ENCODE results near the gene CBX6.

Gene CBX6

DNA sequence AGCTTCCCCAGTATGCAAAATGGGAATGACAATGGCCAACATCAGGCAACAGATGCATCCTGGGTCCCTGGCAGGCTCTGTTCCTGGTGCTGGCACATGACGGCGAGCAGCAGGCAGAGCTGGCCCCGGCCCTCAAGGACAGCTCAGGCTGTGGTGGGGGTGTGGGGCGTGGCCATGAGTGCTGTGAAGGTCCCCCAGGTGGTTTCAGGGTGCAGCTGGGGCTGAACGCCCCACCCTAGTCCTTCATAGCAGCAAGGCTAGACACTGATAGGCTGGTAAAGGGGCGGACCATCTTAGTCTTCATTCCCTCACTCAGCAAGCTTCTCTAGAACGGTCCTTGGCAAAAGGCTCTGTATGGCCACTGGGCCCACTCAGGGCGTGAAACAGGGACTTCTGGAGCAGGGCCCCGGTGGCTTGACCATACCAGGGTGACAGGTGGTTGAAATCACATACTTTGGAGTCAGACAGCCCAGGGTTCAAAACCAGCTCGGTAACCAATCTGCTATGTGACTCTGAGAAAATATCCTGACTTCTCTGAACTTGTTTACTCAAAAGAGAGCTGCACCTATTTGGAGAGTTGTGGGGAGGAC, 43.3 kb downstream of the CBX6 start:
- TF ChIP-seq, protein P1, sequence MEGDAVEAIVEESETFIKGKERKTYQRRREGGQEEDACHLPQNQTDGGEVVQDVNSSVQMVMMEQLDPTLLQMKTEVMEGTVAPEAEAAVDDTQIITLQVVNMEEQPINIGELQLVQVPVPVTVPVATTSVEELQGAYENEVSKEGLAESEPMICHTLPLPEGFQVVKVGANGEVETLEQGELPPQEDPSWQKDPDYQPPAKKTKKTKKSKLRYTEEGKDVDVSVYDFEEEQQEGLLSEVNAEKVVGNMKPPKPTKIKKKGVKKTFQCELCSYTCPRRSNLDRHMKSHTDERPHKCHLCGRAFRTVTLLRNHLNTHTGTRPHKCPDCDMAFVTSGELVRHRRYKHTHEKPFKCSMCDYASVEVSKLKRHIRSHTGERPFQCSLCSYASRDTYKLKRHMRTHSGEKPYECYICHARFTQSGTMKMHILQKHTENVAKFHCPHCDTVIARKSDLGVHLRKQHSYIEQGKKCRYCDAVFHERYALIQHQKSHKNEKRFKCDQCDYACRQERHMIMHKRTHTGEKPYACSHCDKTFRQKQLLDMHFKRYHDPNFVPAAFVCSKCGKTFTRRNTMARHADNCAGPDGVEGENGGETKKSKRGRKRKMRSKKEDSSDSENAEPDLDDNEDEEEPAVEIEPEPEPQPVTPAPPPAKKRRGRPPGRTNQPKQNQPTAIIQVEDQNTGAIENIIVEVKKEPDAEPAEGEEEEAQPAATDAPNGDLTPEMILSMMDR (IDR thresholded peaks at IDR 0.05; ENCODE audit: low read depth, low read length, missing control alignments) = no peak
- no peak overlapping the region for H3K4me3 ChIP-seq (replicated peaks; ENCODE audit: low read depth, low read length)
- DNase-seq (ENCODE audit: extremely low read depth, low read depth) = no peak

GRCh38 chr22:38828191-38828590, 43.8 kb downstream of the CBX6 start:
- TF ChIP-seq, protein P1 (IDR thresholded peaks at IDR 0.05; ENCODE audit: low read depth, low read length, missing control alignments) = no peak
- H3K4me3 ChIP-seq (replicated peaks; ENCODE audit: low read depth, low read length) = no peak overlapping the region
- DNase-seq (ENCODE audit: extremely low read depth, low read depth) = no peak

DNA sequence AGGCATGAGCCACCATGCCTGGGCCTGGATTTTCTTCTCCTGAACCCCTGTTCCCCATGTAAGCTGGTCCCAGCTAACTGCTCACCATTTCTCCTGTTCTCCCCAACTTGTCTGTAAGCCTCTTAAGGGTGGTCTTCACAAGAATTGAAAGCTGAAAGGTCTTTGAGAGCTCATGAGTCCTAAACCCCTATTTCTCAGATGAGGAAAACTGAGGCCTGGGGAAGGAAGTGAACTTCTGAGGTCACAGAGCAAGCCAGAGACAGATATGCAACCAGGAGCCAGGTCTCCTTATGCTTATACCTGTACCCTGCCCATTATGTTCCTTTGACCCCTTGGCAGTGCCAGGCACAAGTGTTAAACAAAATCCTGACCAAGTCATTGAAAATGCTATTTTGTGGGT, 44.5 kb downstream of the CBX6 start:
- TF ChIP-seq, protein P1 (IDR thresholded peaks at IDR 0.05; ENCODE audit: low read depth, low read length, missing control alignments) = no peak
- DNase-seq (ENCODE audit: extremely low read depth, low read depth) = no peak
- no peak overlapping the region for H3K4me3 ChIP-seq (replicated peaks; ENCODE audit: low read depth, low read length)

- DNase-seq (ENCODE audit: extremely low read depth, low read depth) = no peak
- H3K4me3 ChIP-seq (replicated peaks; ENCODE audit: low read depth, low read length) = no peak overlapping the region
- TF ChIP-seq, protein P1 (IDR thresholded peaks at IDR 0.05; ENCODE audit: low read depth, low read length, missing control alignments) = no peak
Measured at GRCh38 chr22:38826801-38827200, 45.2 kb downstream of the CBX6 start.

DNA sequence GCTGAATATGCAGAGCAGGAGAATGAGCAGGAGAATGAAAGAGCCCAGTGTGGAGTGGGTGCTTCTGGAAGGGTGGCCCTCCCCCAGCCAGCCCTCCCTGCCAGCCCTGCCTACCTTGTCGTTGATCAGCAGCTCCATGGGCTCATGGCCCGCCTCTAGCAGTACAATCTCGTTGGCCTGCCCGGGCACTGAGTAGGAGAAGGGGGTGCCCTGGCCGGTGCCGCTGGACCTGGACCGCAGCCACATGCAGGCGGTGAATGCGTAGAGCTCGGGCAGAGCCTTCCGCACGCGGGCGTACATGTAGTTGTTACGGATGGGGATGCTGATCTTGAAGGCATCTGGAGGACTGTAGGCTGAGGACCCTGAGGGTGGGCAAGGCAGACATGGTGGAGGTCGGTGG, 45.6 kb downstream of the CBX6 start:
- no peak for DNase-seq (ENCODE audit: extremely low read depth, low read depth)
- TF ChIP-seq, protein P1 (IDR thresholded peaks at IDR 0.05; ENCODE audit: low read depth, low read length, missing control alignments) = no peak
- H3K4me3 ChIP-seq (replicated peaks; ENCODE audit: low read depth, low read length) = no peak overlapping the region

GRCh38 chr22:38824585-38824984, 47.4 kb downstream of the CBX6 start:
- H3K4me3 ChIP-seq (replicated peaks; ENCODE audit: low read depth, low read length) = no peak overlapping the region
- TF ChIP-seq, protein P1 (IDR thresholded peaks at IDR 0.05; ENCODE audit: low read depth, low read length, missing control alignments) = peak; percentile 64
- DNase-seq (ENCODE audit: extremely low read depth, low read depth) = peak; percentile 41

GRCh38 chr22:38823637-38824036, 48.4 kb downstream of the CBX6 start:
- DNase-seq (ENCODE audit: extremely low read depth, low read depth) = no peak
- TF ChIP-seq, protein P1 (IDR thresholded peaks at IDR 0.05; ENCODE audit: low read depth, low read length, missing control alignments) = no peak
- no peak overlapping the region for H3K4me3 ChIP-seq (replicated peaks; ENCODE audit: low read depth, low read length)

All from HFF-Myc (cell line).